NB4 (cell line): Measurements from ENCODE around the gene SEPTIN10.

Source experiments
- CTCF ChIP-seq: IDR thresholded peaks from one replicate; pipeline ENCODE4 v1.5.1; 2012; ENCODE audit warnings: low read depth, low read length
- MAX ChIP-seq: IDR thresholded peaks from 2 replicates; pipeline ENCODE4 v1.6.1; 2011; ENCODE audit warnings: low read depth, low read length
- MYC ChIP-seq: IDR thresholded peaks from 2 replicates; pipeline ENCODE4 v1.6.1; 2011; ENCODE audit warnings: low read depth, low read length
- POLR2A ChIP-seq: IDR thresholded peaks from 2 replicates; pipeline ENCODE4 v1.6.1; 2011; ENCODE audit warnings: mild to moderate bottlenecking; ENCODE audit not compliant: insufficient read length; ENCODE audit errors: extremely low read depth

GRCh38 chr2:109613081-109613921, 465 bp downstream of the SEPTIN10 start:
- TF ChIP-seq CTCF (no peak), POLR2A (no peak), MYC (no peak), MAX (no peak)
